IMR-90 (cell line): ENCODE measurements around the gene MYOCD. TPM values are rescaled to one million over a fixed set of nuclear protein-coding genes. Genes with fewer than 3 reads are reported as not detected.

Experiments
- ATAC-seq: fragments of 200-7000 bp; cut with Tn5 transposase; 2 replicates; pipeline ENCODE4 v1.9.1; 2020; ENCODE audit warnings: low read depth, mild to moderate bottlenecking, moderate library complexity
- BruUV-seq: library from RNA; stranded (reverse); fragments of 400-500 nt; replicated peaks from 2 replicates; lab custom pipeline; 2021; lab: Mats Ljungman, UMichigan
- CTCF ChIA-PET: fragments of 300-600 bp; formaldehyde crosslinking; extraction: SDS; loops from one replicate; lab custom pipeline; 2021; ENCODE audit warnings: antibody characterized with exemption; lab: Yijun Ruan, JAX
- POLR2A ChIA-PET: fragments of 300-600 bp; sonication (Branson Sonifier 250); formaldehyde crosslinking; loops from one replicate; lab custom pipeline; 2022; ENCODE audit warnings: antibody characterized with exemption; ENCODE audit not compliant: unreplicated experiment; lab: Charles Lee
- DNase-seq: peaks from one replicate; pipeline ENCODE4 v3.0.0; 2013
- H2AFZ ChIP-seq: replicated peaks from 2 replicates; pipeline ENCODE3; 2013; ENCODE audit warnings: low read length, mild to moderate bottlenecking; ENCODE audit not compliant: poor library complexity
- H2AK5ac ChIP-seq: 2 replicates; pipeline ENCODE4 v1.6.1; 2013; ENCODE audit warnings: low read depth, low read length, inconsistent platforms
- H2AK9ac ChIP-seq: replicated peaks from 2 replicates; pipeline ENCODE3; 2013; ENCODE audit warnings: mild to moderate bottlenecking, low read depth, low read length, moderate library complexity; ENCODE audit not compliant: poor library complexity
- H2BK120ac ChIP-seq: 2 replicates; pipeline ENCODE4 v1.6.1; 2013; ENCODE audit warnings: low read depth, low read length, inconsistent platforms
- H2BK15ac ChIP-seq: 3 replicates; pipeline ENCODE4 v1.6.1; 2013; ENCODE audit warnings: low read depth, low read length, inconsistent platforms
- H2BK20ac ChIP-seq: 2 replicates; pipeline ENCODE4 v1.6.1; 2013; ENCODE audit warnings: low read depth, mild to moderate bottlenecking, inconsistent platforms, low read length, moderate library complexity
- H2BK5ac ChIP-seq: 2 replicates; pipeline ENCODE4 v1.6.1; 2013; ENCODE audit warnings: mild to moderate bottlenecking, low read depth, low read length, inconsistent platforms; ENCODE audit not compliant: poor library complexity, severe bottlenecking
- H3K14ac ChIP-seq: replicated peaks from 2 replicates; pipeline ENCODE4 v1.6.1; 2013; ENCODE audit warnings: low read depth, low read length, inconsistent platforms
- H3K18ac ChIP-seq: 2 replicates; pipeline ENCODE4 v1.6.1; 2013; ENCODE audit warnings: low read depth, low read length, control low read depth
- H3K23ac ChIP-seq: 2 replicates; pipeline ENCODE4 v1.6.1; 2013; ENCODE audit warnings: low read depth, low read length, inconsistent platforms
- H3K27ac ChIP-seq: 2 replicates; pipeline ENCODE4 v1.5.1; 2013; ENCODE audit warnings: mild to moderate bottlenecking, control low read depth, low read length; ENCODE audit not compliant: insufficient read depth
- H3K27me3 ChIP-seq: 2 replicates; pipeline ENCODE4 v1.6.1; 2013; ENCODE audit warnings: low read length; ENCODE audit not compliant: control insufficient read depth, insufficient read depth
- H3K36me3 ChIP-seq: 2 replicates; pipeline ENCODE4 v1.6.1; 2013; ENCODE audit warnings: low read length, mixed read lengths; ENCODE audit not compliant: control insufficient read depth, insufficient read depth
- H3K4ac ChIP-seq: 2 replicates; pipeline ENCODE4 v1.6.1; 2013; ENCODE audit warnings: low read depth, low read length, inconsistent platforms
- H3K4me1 ChIP-seq: 2 replicates; pipeline ENCODE4 v1.6.1; 2013; ENCODE audit warnings: low read length, mixed read lengths; ENCODE audit not compliant: control insufficient read depth, insufficient read depth
- H3K4me2 ChIP-seq: 2 replicates; pipeline ENCODE4 v1.6.1; 2013; ENCODE audit warnings: low read depth, mild to moderate bottlenecking, control low read depth, low read length, moderate library complexity
- H3K4me3 ChIP-seq: 2 replicates; pipeline ENCODE4 v1.5.1; 2013; ENCODE audit warnings: low read depth, mild to moderate bottlenecking, control low read depth, low read length, moderate library complexity; ENCODE audit not compliant: insufficient read depth
- H3K56ac ChIP-seq: 2 replicates; pipeline ENCODE4 v1.6.1; 2013; ENCODE audit warnings: low read length, inconsistent platforms; ENCODE audit not compliant: insufficient read depth; ENCODE audit errors: extremely low read depth
- H3K79me1 ChIP-seq, 2 experiments: 2 replicates each; pipeline ENCODE4 v1.6.1; 2013; ENCODE audit warnings: low read length in 2 of 2, inconsistent platforms in 1 of 2, low read depth in 1 of 2
- H3K9ac ChIP-seq: 2 replicates; pipeline ENCODE4 v1.6.1; 2013; ENCODE audit warnings: low read depth, low read length, control low read depth
- H3K9me1 ChIP-seq: 2 replicates; pipeline ENCODE4 v1.6.1; 2013; ENCODE audit warnings: low read length, inconsistent platforms; ENCODE audit not compliant: insufficient read depth
- H3K9me3 ChIP-seq: 2 replicates; pipeline ENCODE4 v1.6.1; 2013; ENCODE audit warnings: low read length; ENCODE audit not compliant: control insufficient read depth, insufficient read depth
- H4K20me1 ChIP-seq: 2 replicates; pipeline ENCODE4 v1.6.1; 2013; ENCODE audit warnings: low read length, inconsistent platforms; ENCODE audit not compliant: insufficient read depth
- H4K5ac ChIP-seq: 2 replicates; pipeline ENCODE4 v1.6.1; 2013; ENCODE audit warnings: mild to moderate bottlenecking, low read depth, low read length, control low read depth
- H4K8ac ChIP-seq, 2 experiments: 2 replicates each; pipeline ENCODE4 v1.6.1; 2013; ENCODE audit warnings: low read depth in 2 of 2, low read length in 2 of 2, control low read depth in 1 of 2, inconsistent platforms in 1 of 2
- H4K91ac ChIP-seq: 2 replicates; pipeline ENCODE4 v1.6.1; 2013; ENCODE audit warnings: low read depth, low read length, inconsistent platforms; ENCODE audit not compliant: insufficient read depth
- CEBPB ChIP-seq: IDR thresholded peaks from 2 replicates; pipeline ENCODE4 v1.6.1; 2012; ENCODE audit warnings: low read depth, low read length, improper control_type of control experiment
- CTCF ChIP-seq: conservative IDR thresholded peaks from 2 replicates; pipeline ENCODE4 v1.5.1; 2012; ENCODE audit warnings: mild to moderate bottlenecking, low read depth, low read length, improper control_type of control experiment
- MAFK ChIP-seq: IDR thresholded peaks from 2 replicates; pipeline ENCODE4 v1.6.1; 2012; ENCODE audit warnings: low read depth, low read length, improper control_type of control experiment
- MAZ ChIP-seq: IDR thresholded peaks from 2 replicates; pipeline ENCODE4 v1.6.1; 2012; ENCODE audit warnings: low read depth, mild to moderate bottlenecking, low read length, improper control_type of control experiment, moderate library complexity, borderline replicate concordance
- POLR2A ChIP-seq: IDR thresholded peaks from 2 replicates; pipeline ENCODE4 v1.6.1; 2012; ENCODE audit warnings: mild to moderate bottlenecking, low read depth, low read length
- SMC3 ChIP-seq: fragments of 150-350 bp; IDR thresholded peaks from 2 replicates; pipeline ENCODE4 v1.6.1; 2016; ENCODE audit warnings: low read depth, mild to moderate bottlenecking, antibody characterized with exemption, low read length, moderate library complexity
- WGBS, 2 experiments: methylation state at CpG; one replicate each; pipeline versions ENCODE4 v1.1.5 to v1.1.7; 2013; ENCODE audit warnings: missing lambda C conversion rate in 2 of 2; ENCODE audit not compliant: insufficient read length in 1 of 2; ENCODE audit errors: extremely low coverage in 2 of 2; 5-methylcytosine and 5-hydroxymethylcytosine counted together
- dilution Hi-C: fragments of 300-500 bp; cut with HindIII; formaldehyde crosslinking; loops from one replicate; pipeline ENCODE4 v1.14.3; 2018; ENCODE audit warnings: low sequenced_read_pairs; ENCODE audit not compliant: unreplicated experiment
- in situ Hi-C: fragments of 300-500 bp; cut with MboI; formaldehyde crosslinking; loops from 3 replicates; pipeline ENCODE4 v1.14.3; 2019; ENCODE audit warnings: low sequenced_read_pairs, inconsistent platforms, mixed read lengths
- intact Hi-C: fragments of 100-400 bp; cut with micrococcal nuclease; formaldehyde crosslinking; loops from 2 replicates; pipeline ENCODE4 v1.10.0; 2022
- polyA plus RNA-seq, 3 experiments: library from polyadenylated mRNA; depleted of rRNA; stranded (reverse); fragments of >200 nt; gene quantifications; 2 replicates each; pipeline ENCODE4 v1.2.3, GENCODE V29; 2012; ENCODE audit warnings: low replicate concordance in 1 of 3
- total RNA-seq: library from RNA; depleted of rRNA; stranded (reverse); fragments of >200 nt; gene quantifications from 2 replicates; pipeline ENCODE4 v1.2.3, GENCODE V29; 2012

MYOCD gene
- total and polyA plus RNA-seq, 2 of the 4 experiments (the other 2 are of a cell fraction) = 10.6 to 20.1 TPM

- Histone ChIP-seq H3K79me1 (peaks cover 36 to 43% of the 10 kb centered on the region in 2 experiments), H3K4me3 (no peak overlapping the region), H3K9ac (no peak overlapping the region), H2BK15ac (no peak overlapping the region), H3K23ac (no peak overlapping the region), H2AK9ac (no peak overlapping the region), H3K9me1 (peaks cover 2% of the 10 kb centered on the region; the same call in 1 of the 2 replicates), H3K56ac (no peak overlapping the region), H3K9me3 (no peaks in the 10 kb centered on the region), H3K14ac (no peak overlapping the region), H3K4me2 (no peak overlapping the region), H4K8ac (no peak overlapping the region), H2BK5ac (no peak overlapping the region), H2AK5ac (no peak overlapping the region; the same call in 1 of the 2 replicates), H4K20me1 (peaks cover 6% of the 10 kb centered on the region; the same call in 1 of the 2 replicates), H4K91ac (no peak overlapping the region), H3K18ac (no peak overlapping the region; the same call in 1 of the 2 replicates), H4K5ac (no peak overlapping the region; the same call in 1 of the 2 replicates), H2AFZ (no peak overlapping the region), H3K4me1 (peaks cover 2% of the 10 kb centered on the region), H2BK20ac (no peak overlapping the region), H3K4ac (no peak overlapping the region), H3K36me3 (no peaks in the 10 kb centered on the region), H3K27ac (no peak overlapping the region), H3K27me3 (no peaks in the 10 kb centered on the region), H2BK120ac (no peak overlapping the region)
- intact Hi-C loops = no loop called here
- no peak for DNase-seq
- dilution Hi-C loops = no loop called here
- CTCF ChIA-PET = no interaction called here
- 82 to 100% methylated on average over 2 of the region's 3 CpGs for WGBS, 2 experiments
- BruUV-seq = no TSS peak
- TF ChIP-seq MAFK (no peak), POLR2A (no peak), CEBPB (no peak), MAZ (no peak), CTCF (no peak), SMC3 (no peak)
- ATAC-seq = no peak
- in situ Hi-C loops = no loop called here
- POLR2A ChIA-PET = no interaction called here
Measured at GRCh38 chr17:12688382-12688781, 22.7 kb downstream of the MYOCD start.
